HepG2 (cell line): ENCODE data around the gene KIRREL3. TPM values are rescaled to one million over a fixed set of nuclear protein-coding genes. Genes with fewer than 3 reads are reported as not detected.

Experiments
- ATAC-seq: fragments of 200-7000 bp; cut with Tn5 transposase; 3 replicates; pipeline ENCODE4 v1.9.1; 2020; ENCODE audit warnings: mild to moderate bottlenecking, moderate library complexity
- BruUV-seq: library from RNA; stranded (reverse); fragments of 400-500 nt; replicated peaks from 2 replicates; lab custom pipeline; 2021; lab: Mats Ljungman, UMichigan
- CTCF ChIA-PET: fragments of 300-600 bp; formaldehyde crosslinking; extraction: SDS; loops from one replicate; lab custom pipeline; 2021; ENCODE audit warnings: low total read pairs, inconsistent platforms, low intra/inter-chr PET ratio; lab: Yijun Ruan, JAX
- POLR2A ChIA-PET: fragments of 350-600 bp; sonication (Branson Sonifier 250); formaldehyde crosslinking; loops from one replicate; lab custom pipeline; 2020; ENCODE audit warnings: antibody characterized with exemption, inconsistent platforms; lab: Yijun Ruan, JAX
- DNase-seq: peaks from one replicate; pipeline ENCODE4 v3.0.0-alpha.2; 2015; ENCODE audit warnings: low spot score
- FAIRE-seq: peaks from 3 replicates; lab custom pipeline; 2011; peaks lifted over from hg19 to GRCh38; lab: Jason Lieb, UNC
- H2AFZ ChIP-seq: one replicate; pipeline ENCODE4 v1.6.1; 2011; ENCODE audit warnings: low read length, inconsistent platforms
- H3K27ac ChIP-seq: fragments of 300-600 bp; 3 replicates; pipeline ENCODE4 v1.8.0; 2011; ENCODE audit warnings: mixed run types, mild to moderate bottlenecking, mixed read lengths, low read length, inconsistent platforms; ENCODE audit not compliant: insufficient read depth; ENCODE audit errors: extremely low read length
- H3K27me3 ChIP-seq, 2 experiments: fragments of 200-600 bp in 1 of 2; 2 replicates in 1 of 2; 3 replicates in 1 of 2; pipeline versions ENCODE4 v1.6.0 to v1.8.0; 2011; ENCODE audit warnings: low read length in 2 of 2, mild to moderate bottlenecking in 2 of 2, moderate library complexity in 2 of 2, inconsistent platforms in 1 of 2; ENCODE audit not compliant: insufficient read depth in 2 of 2, control insufficient read depth in 1 of 2
- H3K36me3 ChIP-seq, 2 experiments: fragments of 200-600 bp in 1 of 2; replicated peaks in 1 of 2; 2 replicates in 1 of 2; 3 replicates in 1 of 2; pipeline versions ENCODE4 v1.5.1 to v1.8.0; 2011; ENCODE audit warnings: low read length in 2 of 2, inconsistent platforms in 1 of 2; ENCODE audit not compliant: insufficient read depth in 2 of 2, control insufficient read depth in 1 of 2
- H3K4me1 ChIP-seq: 2 replicates; pipeline ENCODE4 v1.5.1; 2012; ENCODE audit warnings: low read length, inconsistent platforms; ENCODE audit not compliant: insufficient read depth
- H3K4me2 ChIP-seq: 2 replicates; pipeline ENCODE4 v1.6.0; 2011; ENCODE audit warnings: low read depth, low read length, inconsistent platforms
- H3K4me3 ChIP-seq, 3 experiments: fragments of 200-600 bp in 1 of 3; sonication (generic), shearing (Covaris generic) in 1 of 3; replicated peaks in 1 of 3; 2 replicates each; pipeline ENCODE4 v1.5.1; 2011 to 2016; ENCODE audit warnings: low read length in 3 of 3, inconsistent platforms in 2 of 3, low read depth in 2 of 3, mild to moderate bottlenecking in 2 of 3, control low read depth in 1 of 3, mixed read lengths in 1 of 3; ENCODE audit not compliant: insufficient read depth in 1 of 3
- H3K79me2 ChIP-seq: one replicate; pipeline ENCODE4 v1.6.1; 2011; ENCODE audit warnings: low read length, inconsistent platforms; ENCODE audit not compliant: insufficient read depth
- H3K9ac ChIP-seq: 2 replicates; pipeline ENCODE4 v1.6.0; 2011; ENCODE audit warnings: mild to moderate bottlenecking, low read depth, low read length, inconsistent platforms; ENCODE audit not compliant: insufficient read depth
- H3K9me3 ChIP-seq: 2 replicates; pipeline ENCODE4 v1.5.1; 2012; ENCODE audit warnings: mild to moderate bottlenecking, low read length
- H4K20me1 ChIP-seq: 2 replicates; pipeline ENCODE4 v1.6.0; 2011; ENCODE audit warnings: inconsistent platforms, mild to moderate bottlenecking, low read length, moderate library complexity; ENCODE audit not compliant: insufficient read depth
- ASH2L ChIP-seq: fragments of 300-600, 200-600 bp; sonication (generic); IDR thresholded peaks from 2 replicates; pipeline ENCODE4 v1.7.0; 2017; ENCODE audit warnings: low read depth, mild to moderate bottlenecking, moderate library complexity, mixed read lengths, low read length; ENCODE audit not compliant: insufficient read length
- CSRNP2 ChIP-seq: sonication (generic); formaldehyde crosslinking; conservative IDR thresholded peaks from 2 replicates; pipeline ENCODE4 v1.8.0; 2022; ENCODE audit warnings: low read depth, missing genetic modification reagents
- DBP ChIP-seq: sonication (generic); formaldehyde crosslinking; IDR thresholded peaks from 2 replicates; pipeline ENCODE4 v1.4.0; 2020; ENCODE audit warnings: missing genetic modification reagents; ENCODE audit errors: not compliant biosample characterization
- ETS1 ChIP-seq: sonication (generic); formaldehyde crosslinking; IDR thresholded peaks from 2 replicates; pipeline ENCODE4 v1.4.0; 2020; ENCODE audit warnings: missing genetic modification reagents
- HDAC2 ChIP-seq: sonication (generic); formaldehyde crosslinking; IDR thresholded peaks from 2 replicates; pipeline ENCODE4 v1.4.0; 2020; ENCODE audit warnings: missing genetic modification reagents
- HES4 ChIP-seq: sonication (generic); formaldehyde crosslinking; IDR thresholded peaks from 2 replicates; pipeline ENCODE4 v1.9.0; 2021; ENCODE audit warnings: mild to moderate bottlenecking, missing genetic modification reagents, borderline replicate concordance
- SIX1 ChIP-seq: sonication (generic); formaldehyde crosslinking; IDR thresholded peaks from 2 replicates; pipeline ENCODE4 v1.4.0; 2020; ENCODE audit warnings: missing genetic modification reagents, borderline replicate concordance
- ZNF792 ChIP-seq: IDR thresholded peaks from 2 replicates; pipeline ENCODE4 v1.6.1; 2016
- WGBS: methylation state at CpG from one replicate; pipeline ENCODE4 v1.1.6; 2017; ENCODE audit warnings: low lambda C conversion rate; 5-methylcytosine and 5-hydroxymethylcytosine counted together
- in situ Hi-C: cut with HindIII; loops from 2 replicates; pipeline ENCODE4 v1.10.0; 2017; ENCODE audit warnings: low pct_unique_long_range_greater_than_20kb; ENCODE audit not compliant: extremely low pct_ligation_motif_present
- intact Hi-C: fragments of 100-400 bp; cut with micrococcal nuclease; formaldehyde crosslinking; loops from one replicate; pipeline ENCODE4 v1.10.0; 2022; ENCODE audit not compliant: unreplicated experiment
- polyA plus RNA-seq, 8 experiments: library from polyadenylated mRNA; depleted of rRNA in 3 of 8; stranded (reverse) in 7 of 8; unstranded in 1 of 8; fragments of >200 nt; fragmentation: Illumina TruSeq in 4 of 8; extraction: Trizol in 4 of 8; gene quantifications; 2 replicates each; pipeline versions ENCODE4 v1.2.1 to v1.2.3, GENCODE V29; 2011 to 2016; ENCODE audit warnings: low read depth in 4 of 8, missing spikeins in 1 of 8, mixed read lengths in 1 of 8; ENCODE audit not compliant: insufficient read depth in 1 of 8
- total RNA-seq, 5 experiments: library from RNA; depleted of rRNA; stranded (reverse); fragments of >200 nt; fragmentation: Illumina TruSeq; extraction: Trizol; gene quantifications; 2 replicates each; pipeline ENCODE4 v1.2.3, GENCODE V29; 2016; ENCODE audit warnings: low read depth in 1 of 5
- TF ChIP-seq, protein P1 (sequence below): sonication (generic); formaldehyde crosslinking; IDR thresholded peaks from 2 replicates; pipeline ENCODE4 v1.4.0; 2020; ENCODE audit warnings: low read depth, mild to moderate bottlenecking, missing genetic modification reagents
- TF ChIP-seq, protein P2 (sequence below): sonication (generic); formaldehyde crosslinking; IDR thresholded peaks from 2 replicates; pipeline ENCODE4 v1.4.0; 2020; ENCODE audit warnings: missing genetic modification reagents, borderline replicate concordance
- TF ChIP-seq, protein P3 (sequence below): sonication (generic); formaldehyde crosslinking; IDR thresholded peaks from 2 replicates; pipeline ENCODE4 v1.5.0; 2020; ENCODE audit warnings: missing genetic modification reagents, mild to moderate bottlenecking, borderline replicate concordance
- TF ChIP-seq, protein P4 (sequence below): sonication (generic); formaldehyde crosslinking; IDR thresholded peaks from 2 replicates; pipeline ENCODE4 v1.4.0; 2020; ENCODE audit warnings: missing genetic modification reagents
- TF ChIP-seq, protein P5 (sequence below): sonication (generic); formaldehyde crosslinking; IDR thresholded peaks from 2 replicates; pipeline ENCODE4 v1.9.0; 2022; ENCODE audit warnings: missing genetic modification reagents, mild to moderate bottlenecking, borderline replicate concordance

Gene KIRREL3
- total and polyA plus RNA-seq, 2 of the 13 experiments (the other 11 are each of a cell fraction or from before 2014, with no cell fraction given) = not detected

- FAIRE-seq = no peak
- no peaks in the 10 kb centered on the region for H3K79me2 ChIP-seq
- in situ Hi-C loops (no loop called here), intact Hi-C loops (no loop called here)
- H3K27me3 ChIP-seq = peaks cover 0 to 6% of the 10 kb centered on the region in 2 experiments; a peak in 3 of 5 replicates
- H3K27ac ChIP-seq = no peak overlapping the region
- WGBS = 42% methylated on average over 12 of the region's 12 CpGs
- no peak overlapping the region for H3K9ac ChIP-seq
- no TSS peak for BruUV-seq
- H3K36me3 ChIP-seq = no peaks in the 10 kb centered on the region
- no peak overlapping the region for H2AFZ ChIP-seq
- H4K20me1 ChIP-seq = no peaks in the 10 kb centered on the region
- no peaks in the 10 kb centered on the region for H3K9me3 ChIP-seq
- no peak for ATAC-seq
- H3K4me1 ChIP-seq = peaks cover under 1% of the 10 kb centered on the region; the same call in 1 of the 2 replicates
- POLR2A ChIA-PET = no interaction called here
- no peak overlapping the region for H3K4me3 ChIP-seq
- H3K4me2 ChIP-seq = no peak overlapping the region
- CTCF ChIA-PET = no interaction called here
- DNase-seq = no peak
- TF ChIP-seq ASH2L (no peak), CSRNP2 (no peak), SIX1 (CRISPR knock-in tag) (no peak), ZNF792 (CRISPR knock-in tag) (no peak), DBP (no peak), ETS1 (CRISPR knock-in tag) (no peak), HDAC2 (no peak), HES4 (CRISPR knock-in tag) (no peak)
- TF ChIP-seq, protein P1, sequence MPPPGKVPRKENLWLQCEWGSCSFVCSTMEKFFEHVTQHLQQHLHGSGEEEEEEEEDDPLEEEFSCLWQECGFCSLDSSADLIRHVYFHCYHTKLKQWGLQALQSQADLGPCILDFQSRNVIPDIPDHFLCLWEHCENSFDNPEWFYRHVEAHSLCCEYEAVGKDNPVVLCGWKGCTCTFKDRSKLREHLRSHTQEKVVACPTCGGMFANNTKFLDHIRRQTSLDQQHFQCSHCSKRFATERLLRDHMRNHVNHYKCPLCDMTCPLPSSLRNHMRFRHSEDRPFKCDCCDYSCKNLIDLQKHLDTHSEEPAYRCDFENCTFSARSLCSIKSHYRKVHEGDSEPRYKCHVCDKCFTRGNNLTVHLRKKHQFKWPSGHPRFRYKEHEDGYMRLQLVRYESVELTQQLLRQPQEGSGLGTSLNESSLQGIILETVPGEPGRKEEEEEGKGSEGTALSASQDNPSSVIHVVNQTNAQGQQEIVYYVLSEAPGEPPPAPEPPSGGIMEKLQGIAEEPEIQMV (CRISPR knock-in tag) = no peak
- TF ChIP-seq, protein P2, sequence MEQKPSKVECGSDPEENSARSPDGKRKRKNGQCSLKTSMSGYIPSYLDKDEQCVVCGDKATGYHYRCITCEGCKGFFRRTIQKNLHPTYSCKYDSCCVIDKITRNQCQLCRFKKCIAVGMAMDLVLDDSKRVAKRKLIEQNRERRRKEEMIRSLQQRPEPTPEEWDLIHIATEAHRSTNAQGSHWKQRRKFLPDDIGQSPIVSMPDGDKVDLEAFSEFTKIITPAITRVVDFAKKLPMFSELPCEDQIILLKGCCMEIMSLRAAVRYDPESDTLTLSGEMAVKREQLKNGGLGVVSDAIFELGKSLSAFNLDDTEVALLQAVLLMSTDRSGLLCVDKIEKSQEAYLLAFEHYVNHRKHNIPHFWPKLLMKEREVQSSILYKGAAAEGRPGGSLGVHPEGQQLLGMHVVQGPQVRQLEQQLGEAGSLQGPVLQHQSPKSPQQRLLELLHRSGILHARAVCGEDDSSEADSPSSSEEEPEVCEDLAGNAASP = no peak
- TF ChIP-seq, protein P3, sequence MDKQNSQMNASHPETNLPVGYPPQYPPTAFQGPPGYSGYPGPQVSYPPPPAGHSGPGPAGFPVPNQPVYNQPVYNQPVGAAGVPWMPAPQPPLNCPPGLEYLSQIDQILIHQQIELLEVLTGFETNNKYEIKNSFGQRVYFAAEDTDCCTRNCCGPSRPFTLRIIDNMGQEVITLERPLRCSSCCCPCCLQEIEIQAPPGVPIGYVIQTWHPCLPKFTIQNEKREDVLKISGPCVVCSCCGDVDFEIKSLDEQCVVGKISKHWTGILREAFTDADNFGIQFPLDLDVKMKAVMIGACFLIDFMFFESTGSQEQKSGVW (CRISPR knock-in tag) = no peak
- TF ChIP-seq, protein P4, sequence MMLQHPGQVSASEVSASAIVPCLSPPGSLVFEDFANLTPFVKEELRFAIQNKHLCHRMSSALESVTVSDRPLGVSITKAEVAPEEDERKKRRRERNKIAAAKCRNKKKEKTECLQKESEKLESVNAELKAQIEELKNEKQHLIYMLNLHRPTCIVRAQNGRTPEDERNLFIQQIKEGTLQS (CRISPR knock-in tag) = no peak
- TF ChIP-seq, protein P5, sequence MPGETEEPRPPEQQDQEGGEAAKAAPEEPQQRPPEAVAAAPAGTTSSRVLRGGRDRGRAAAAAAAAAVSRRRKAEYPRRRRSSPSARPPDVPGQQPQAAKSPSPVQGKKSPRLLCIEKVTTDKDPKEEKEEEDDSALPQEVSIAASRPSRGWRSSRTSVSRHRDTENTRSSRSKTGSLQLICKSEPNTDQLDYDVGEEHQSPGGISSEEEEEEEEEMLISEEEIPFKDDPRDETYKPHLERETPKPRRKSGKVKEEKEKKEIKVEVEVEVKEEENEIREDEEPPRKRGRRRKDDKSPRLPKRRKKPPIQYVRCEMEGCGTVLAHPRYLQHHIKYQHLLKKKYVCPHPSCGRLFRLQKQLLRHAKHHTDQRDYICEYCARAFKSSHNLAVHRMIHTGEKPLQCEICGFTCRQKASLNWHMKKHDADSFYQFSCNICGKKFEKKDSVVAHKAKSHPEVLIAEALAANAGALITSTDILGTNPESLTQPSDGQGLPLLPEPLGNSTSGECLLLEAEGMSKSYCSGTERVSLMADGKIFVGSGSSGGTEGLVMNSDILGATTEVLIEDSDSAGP (CRISPR knock-in tag) = no peak
Measured at GRCh38 chr11:126640186-126640585, 360.4 kb downstream of the KIRREL3 start.
